Common myeloid progenitor, CD34-positive (primary cell): ENCODE results near the gene SHFL.

Experiments used
- CTCF ChIA-PET: fragments of 350-600 bp; sonication (Branson Sonifier 250); formaldehyde crosslinking; loops from one replicate; lab custom pipeline; 2021; ENCODE audit warnings: antibody characterized with exemption; lab: Charles Lee
- POLR2A ChIA-PET: fragments of 350-600 bp; sonication (Branson Sonifier 250); formaldehyde crosslinking; loops from one replicate; lab custom pipeline; 2021; ENCODE audit warnings: antibody characterized with exemption; lab: Charles Lee
- DNase-seq, 3 donors: peaks; one replicate each; pipeline versions ENCODE4 v3.0.0 to v3.0.0-alpha.2; 2013
- H3K27ac ChIP-seq, 2 experiments: 1 replicate in 1 of 2; 2 replicates in 1 of 2; pipeline ENCODE4 v1.7.0; 2013; ENCODE audit warnings: inconsistent platforms in 2 of 2, low read length in 2 of 2, mild to moderate bottlenecking in 2 of 2, low read depth in 1 of 2, moderate library complexity in 1 of 2; ENCODE audit not compliant: severe bottlenecking in 2 of 2, insufficient read depth in 1 of 2, poor library complexity in 1 of 2
- H3K27me3 ChIP-seq, 5 experiments: replicated peaks in 2 of 5; 1 replicate in 3 of 5; 2 replicates in 2 of 5; pipeline versions ENCODE4 v1.6.1 to v1.7.0; 2013; ENCODE audit warnings: low read length in 4 of 5, mild to moderate bottlenecking in 2 of 5, moderate library complexity in 2 of 5, inconsistent platforms in 1 of 5; ENCODE audit not compliant: insufficient read depth in 5 of 5, control insufficient read depth in 4 of 5
- H3K36me3 ChIP-seq, 4 experiments: 1 replicate in 2 of 4; 2 replicates in 2 of 4; pipeline versions ENCODE4 v1.6.1 to v1.7.0; 2013; ENCODE audit warnings: low read length in 3 of 4, control low read depth in 1 of 4, mild to moderate bottlenecking in 1 of 4; ENCODE audit not compliant: control insufficient read depth in 4 of 4, insufficient read depth in 4 of 4
- H3K4me1 ChIP-seq, 4 experiments: 1 replicate in 3 of 4; 2 replicates in 1 of 4; pipeline versions ENCODE4 v1.6.1 to v1.7.1; 2013; ENCODE audit warnings: low read length in 3 of 4, mild to moderate bottlenecking in 3 of 4, control low read depth in 1 of 4, inconsistent platforms in 1 of 4, moderate library complexity in 1 of 4; ENCODE audit not compliant: control insufficient read depth in 4 of 4, insufficient read depth in 4 of 4; ENCODE audit errors: control extremely low read depth in 1 of 4
- H3K4me3 ChIP-seq, 7 experiments: 1 replicate in 4 of 7; 2 replicates in 3 of 7; pipeline versions ENCODE4 v1.5.1 to v1.7.0; 2013; ENCODE audit warnings: mild to moderate bottlenecking in 7 of 7, low read length in 6 of 7, moderate library complexity in 6 of 7, inconsistent platforms in 2 of 7, low read depth in 2 of 7, control low read depth in 1 of 7; ENCODE audit not compliant: insufficient read depth in 4 of 7, control insufficient read depth in 1 of 7; ENCODE audit errors: extremely low read depth in 1 of 7
- H3K9me3 ChIP-seq, 5 experiments: 1 replicate in 4 of 5; 2 replicates in 1 of 5; pipeline versions ENCODE4 v1.6.1 to v1.7.1; 2013; ENCODE audit warnings: low read length in 4 of 5, mild to moderate bottlenecking in 2 of 5, inconsistent platforms in 1 of 5, low read depth in 1 of 5, moderate library complexity in 1 of 5; ENCODE audit not compliant: control insufficient read depth in 4 of 5, insufficient read depth in 2 of 5; ENCODE audit errors: control extremely low read depth in 1 of 5
- WGBS: methylation state at CpG from one replicate; pipeline ENCODE4 v1.1.5; 2013; ENCODE audit not compliant: insufficient coverage; 5-methylcytosine and 5-hydroxymethylcytosine counted together

Gene SHFL

GRCh38 chr19:10116085-10116865 lies 30.2 kb downstream of the SHFL start:
- CTCF ChIA-PET, result interaction anchor here (1.3 to 16.0 kb wide), 5 partner anchors 10 to 186 kb away, joined by 3 to 118 read pairs (median 5); partner anchors contain the start of genes ANGPTL6 and PPAN
- WGBS, result 96% methylated on average over 31 of the region's 35 CpGs
- Histone ChIP-seq H3K4me1 (peaks cover 0 to 34% (median 21%) of the 10 kb centered on the region in 4 experiments), H3K36me3 (peaks cover 8 to 59% (median 34%) of the 10 kb centered on the region in 4 experiments), H3K27me3 (no peaks in the 10 kb centered on the region), H3K4me3 (no peak overlapping the region), H3K9me3 (no peaks in the 10 kb centered on the region), H3K27ac (no peak overlapping the region)
- no peak for DNase-seq
- POLR2A ChIA-PET, result interaction anchor here (1.2 to 1.9 kb wide), 2 partner anchors 10 to 12 kb away, joined by 3 to 6 read pairs; partner anchors contain the start of gene PPAN

GRCh38 chr19:10116866-10117616 lies 30.9 kb downstream of the SHFL start:
- Histone ChIP-seq H3K27ac (no peak overlapping the region), H3K4me3 (no peak overlapping the region), H3K9me3 (no peaks in the 10 kb centered on the region), H3K4me1 (peaks cover 0 to 26% (median 14%) of the 10 kb centered on the region in 4 experiments), H3K36me3 (peaks cover 8 to 55% (median 33%) of the 10 kb centered on the region in 4 experiments), H3K27me3 (no peaks in the 10 kb centered on the region)
- DNase-seq, result no peak
- ChIA-PET POLR2A (interaction anchor here (1.2 to 1.9 kb wide), 2 partner anchors 11 to 13 kb away, joined by 3 to 6 read pairs; partner anchors contain the start of gene PPAN), CTCF (interaction anchor here (1.0 to 16.0 kb wide), 5 partner anchors 10 to 187 kb away, joined by 3 to 118 read pairs (median 3); partner anchors contain the start of genes ANGPTL6 and PPAN)
- 96% methylated on average over 15 of the region's 21 CpGs for WGBS

GRCh38 chr19:10118960-10119359 lies 32.8 kb downstream of the SHFL start:
- no peak for DNase-seq

GRCh38 chr19:10120538-10121189 lies 34.5 kb downstream of the SHFL start:
- Histone ChIP-seq H3K9me3 (no peaks in the 10 kb centered on the region), H3K4me1 (peaks cover 0 to 18% (median 10%) of the 10 kb centered on the region in 4 experiments), H3K27me3 (no peaks in the 10 kb centered on the region), H3K36me3 (peaks cover 8 to 33% (median 22%) of the 10 kb centered on the region in 4 experiments), H3K4me3 (no peak overlapping the region), H3K27ac (no peak overlapping the region)
- ChIA-PET POLR2A (no interaction called here), CTCF (interaction anchor here (1.5 to 16.0 kb wide), 3 partner anchors 13 to 23 kb away, joined by 3 to 118 read pairs (median 6); partner anchors contain the start of gene ANGPTL6)
- WGBS, result 97% methylated on average over 5 of the region's 9 CpGs
- no peak for DNase-seq

More at GRCh38 chr19:10118960-10119359, 32.8 kb downstream of the SHFL start:
- peak overlapping the region; percentile 76 to 99 (median 86) for H3K4me3 ChIP-seq
- H3K9me3 ChIP-seq, result no peaks in the 10 kb centered on the region
- CTCF ChIA-PET, result interaction anchor here (2.6 to 16.0 kb wide), 2 partner anchors 12 to 21 kb away, joined by 13 to 118 read pairs; partner anchors contain the start of gene PPAN
- peak overlapping the region; percentile 69 to 89 for H3K27ac ChIP-seq
- 35% methylated on average over 7 of the region's 12 CpGs for WGBS
- H3K27me3 ChIP-seq, result no peaks in the 10 kb centered on the region
- H3K4me1 ChIP-seq, result peaks cover 0 to 17% (median 9%) of the 10 kb centered on the region in 4 experiments
- peaks cover 8 to 45% (median 30%) of the 10 kb centered on the region in 4 experiments for H3K36me3 ChIP-seq
- POLR2A ChIA-PET, result no interaction called here

- Histone ChIP-seq H3K36me3 (peaks cover 5 to 19% (median 10%) of the 10 kb centered on the region in 4 experiments), H3K9me3 (no peaks in the 10 kb centered on the region), H3K4me1 (peaks cover 0 to 27% (median 22%) of the 10 kb centered on the region in 4 experiments), H3K27ac (no peak overlapping the region), H3K27me3 (no peaks in the 10 kb centered on the region), H3K4me3 (no peak overlapping the region)
- CTCF ChIA-PET, result interaction anchor here (0.6 to 16.0 kb wide), 5 partner anchors 9 to 60 kb away, joined by 3 to 118 read pairs (median 3); no protein-coding TSS in a partner anchor
- DNase-seq, result no peak
- no CpG with 5 or more reads among the region's 6 CpGs for WGBS
- POLR2A ChIA-PET, result no interaction called here
These were observed 35.9 kb downstream of the SHFL start for GRCh38 chr19:10122045-10122444.

GRCh38 chr19:10124429-10124828 lies 38.3 kb downstream of the SHFL start:
- ChIA-PET POLR2A (no interaction called here), CTCF (interaction anchor here (2.6 kb wide), 1 partner anchor 11 kb away, joined by 13 read pairs; no protein-coding TSS in a partner anchor)
- Histone ChIP-seq H3K4me1 (peaks cover 0 to 22% (median 16%) of the 10 kb centered on the region in 4 experiments), H3K27ac (no peak overlapping the region), H3K9me3 (no peaks in the 10 kb centered on the region), H3K36me3 (peaks cover 0 to 14% (median 3%) of the 10 kb centered on the region in 4 experiments), H3K27me3 (no peaks in the 10 kb centered on the region), H3K4me3 (no peak overlapping the region)
- DNase-seq, result no peak
- WGBS, result 98% methylated on average over 6 of the region's 7 CpGs
